HepG2 (cell line): ENCODE results near the gene TRAPPC4. TPM values are rescaled to one million over a fixed set of nuclear protein-coding genes. Genes with fewer than 3 reads are reported as not detected.

Experiments used
- ARID3A ChIP-seq: IDR thresholded peaks from 2 replicates; pipeline ENCODE4 v1.6.1; 2012; ENCODE audit warnings: low read depth, low read length, improper control_type of control experiment
- ELF4 ChIP-seq: sonication (generic); formaldehyde crosslinking; IDR thresholded peaks from 2 replicates; pipeline ENCODE4 v1.5.0; 2020; ENCODE audit warnings: missing genetic modification reagents, mild to moderate bottlenecking, moderate library complexity, borderline replicate concordance
- ERF ChIP-seq: IDR thresholded peaks from 2 replicates; pipeline ENCODE4 v1.6.1; 2018; ENCODE audit warnings: missing biosample characterization, missing genetic modification reagents
- HOXA7 ChIP-seq: sonication (generic); formaldehyde crosslinking; IDR thresholded peaks from 2 replicates; pipeline ENCODE4 v1.8.1; 2022; ENCODE audit warnings: mild to moderate bottlenecking, missing genetic modification reagents, moderate library complexity
- IRF2 ChIP-seq: IDR thresholded peaks from 2 replicates; pipeline ENCODE4 v1.6.1; 2018; ENCODE audit warnings: missing genetic modification reagents, missing compliant biosample characterization
- RBAK ChIP-seq: sonication (generic); formaldehyde crosslinking; IDR thresholded peaks from 2 replicates; pipeline ENCODE4 v1.5.1; 2020; ENCODE audit warnings: mild to moderate bottlenecking, missing genetic modification reagents
- RFX1 ChIP-seq: fragments of 450-650 bp; IDR thresholded peaks from 2 replicates; pipeline ENCODE4 v1.6.1; 2017
- SOX13 ChIP-seq, 3 experiments: fragments of 450-650 bp in 1 of 3; sonication (generic) in 1 of 3; formaldehyde crosslinking in 1 of 3; IDR thresholded peaks in 2 of 3; conservative IDR thresholded peaks in 1 of 3; 2 replicates each; pipeline versions ENCODE4 v1.5.0 to v1.6.1; 2016 to 2020; ENCODE audit warnings: antibody characterized with exemption in 1 of 3, mild to moderate bottlenecking in 1 of 3, missing compliant biosample characterization in 1 of 3, missing genetic modification reagents in 1 of 3, moderate library complexity in 1 of 3
- SP4 ChIP-seq: sonication (generic); formaldehyde crosslinking; IDR thresholded peaks from 2 replicates; pipeline ENCODE4 v1.8.1; 2023; ENCODE audit warnings: mild to moderate bottlenecking, missing genetic modification reagents
- STAG1 ChIP-seq: sonication (generic); formaldehyde crosslinking; IDR thresholded peaks from 2 replicates; pipeline ENCODE4 v1.4.0; 2020; ENCODE audit warnings: missing genetic modification reagents
- ZFP82 ChIP-seq: sonication (generic); formaldehyde crosslinking; IDR thresholded peaks from 2 replicates; pipeline ENCODE4 v1.5.1; 2020; ENCODE audit warnings: mild to moderate bottlenecking, missing genetic modification reagents, borderline replicate concordance
- ZNF383 ChIP-seq: sonication (generic); formaldehyde crosslinking; IDR thresholded peaks from 2 replicates; pipeline ENCODE4 v1.4.0; 2020; ENCODE audit warnings: missing genetic modification reagents, mild to moderate bottlenecking, borderline replicate concordance
- ZNF570 ChIP-seq: sonication (generic); formaldehyde crosslinking; IDR thresholded peaks from 2 replicates; pipeline ENCODE4 v1.4.0; 2020; ENCODE audit warnings: mild to moderate bottlenecking, missing genetic modification reagents, borderline replicate concordance
- polyA plus RNA-seq, 8 experiments: library from polyadenylated mRNA; depleted of rRNA in 3 of 8; stranded (reverse) in 7 of 8; unstranded in 1 of 8; fragments of >200 nt; fragmentation: Illumina TruSeq in 4 of 8; extraction: Trizol in 4 of 8; gene quantifications; 2 replicates each; pipeline versions ENCODE4 v1.2.1 to v1.2.3, GENCODE V29; 2011 to 2016; ENCODE audit warnings: low read depth in 4 of 8, missing spikeins in 1 of 8, mixed read lengths in 1 of 8; ENCODE audit not compliant: insufficient read depth in 1 of 8
- total RNA-seq, 5 experiments: library from RNA; depleted of rRNA; stranded (reverse); fragments of >200 nt; fragmentation: Illumina TruSeq; extraction: Trizol; gene quantifications; 2 replicates each; pipeline ENCODE4 v1.2.3, GENCODE V29; 2016; ENCODE audit warnings: low read depth in 1 of 5
- TF ChIP-seq, protein P1 (sequence below): fragments of 450-650 bp; IDR thresholded peaks from 2 replicates; pipeline ENCODE4 v1.6.1; 2017
- TF ChIP-seq, protein P2 (sequence below): sonication (generic); formaldehyde crosslinking; IDR thresholded peaks from 2 replicates; pipeline ENCODE4 v1.8.1; 2023; ENCODE audit warnings: missing genetic modification reagents, mild to moderate bottlenecking, borderline replicate concordance
- TF ChIP-seq, protein P3 (sequence below): sonication (generic); formaldehyde crosslinking; IDR thresholded peaks from 2 replicates; pipeline ENCODE4 v1.5.0; 2020; ENCODE audit warnings: mild to moderate bottlenecking, missing genetic modification reagents, moderate library complexity

Gene TRAPPC4
- total and polyA plus RNA-seq, 2 of the 13 experiments (the other 11 are each of a cell fraction or from before 2014, with no cell fraction given) = 97.4 to 140 TPM

GRCh38 chr11:119065369-119065768 lies 46.8 kb downstream of the TRAPPC4 start (continued):
- TF ChIP-seq ARID3A (no peak), STAG1 (CRISPR knock-in tag) (peak; percentile 38), ZNF383 (no peak), HOXA7 (no peak), SP4 (CRISPR knock-in tag) (no peak), ELF4 (CRISPR knock-in tag) (no peak), RBAK (CRISPR knock-in tag) (no peak), SOX13 (IDR thresholded peaks at IDR 0.05) (no peak), SOX13 (CRISPR knock-in tag; conservative IDR thresholded peaks at IDR 0.05 in 1 of 2, IDR thresholded peaks at IDR 0.05 in 1 of 2) (0 out of 4 replicates have a peak, but pooled peaks of 1 of the 2 experiments have one; percentile 4), RFX1 (no peak), IRF2 (CRISPR knock-in tag) (no peak), ZFP82 (no peak), ERF (CRISPR knock-in tag) (0 out of 2 replicates have a peak, but pooled peaks have one; percentile 26), ZNF570 (CRISPR knock-in tag) (no peak)
- TF ChIP-seq, protein P1, sequence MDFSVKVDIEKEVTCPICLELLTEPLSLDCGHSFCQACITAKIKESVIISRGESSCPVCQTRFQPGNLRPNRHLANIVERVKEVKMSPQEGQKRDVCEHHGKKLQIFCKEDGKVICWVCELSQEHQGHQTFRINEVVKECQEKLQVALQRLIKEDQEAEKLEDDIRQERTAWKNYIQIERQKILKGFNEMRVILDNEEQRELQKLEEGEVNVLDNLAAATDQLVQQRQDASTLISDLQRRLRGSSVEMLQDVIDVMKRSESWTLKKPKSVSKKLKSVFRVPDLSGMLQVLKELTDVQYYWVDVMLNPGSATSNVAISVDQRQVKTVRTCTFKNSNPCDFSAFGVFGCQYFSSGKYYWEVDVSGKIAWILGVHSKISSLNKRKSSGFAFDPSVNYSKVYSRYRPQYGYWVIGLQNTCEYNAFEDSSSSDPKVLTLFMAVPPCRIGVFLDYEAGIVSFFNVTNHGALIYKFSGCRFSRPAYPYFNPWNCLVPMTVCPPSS = no peak
- TF ChIP-seq, protein P2, sequence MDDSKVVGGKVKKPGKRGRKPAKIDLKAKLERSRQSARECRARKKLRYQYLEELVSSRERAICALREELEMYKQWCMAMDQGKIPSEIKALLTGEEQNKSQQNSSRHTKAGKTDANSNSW (CRISPR knock-in tag) = no peak
- TF ChIP-seq, protein P3, sequence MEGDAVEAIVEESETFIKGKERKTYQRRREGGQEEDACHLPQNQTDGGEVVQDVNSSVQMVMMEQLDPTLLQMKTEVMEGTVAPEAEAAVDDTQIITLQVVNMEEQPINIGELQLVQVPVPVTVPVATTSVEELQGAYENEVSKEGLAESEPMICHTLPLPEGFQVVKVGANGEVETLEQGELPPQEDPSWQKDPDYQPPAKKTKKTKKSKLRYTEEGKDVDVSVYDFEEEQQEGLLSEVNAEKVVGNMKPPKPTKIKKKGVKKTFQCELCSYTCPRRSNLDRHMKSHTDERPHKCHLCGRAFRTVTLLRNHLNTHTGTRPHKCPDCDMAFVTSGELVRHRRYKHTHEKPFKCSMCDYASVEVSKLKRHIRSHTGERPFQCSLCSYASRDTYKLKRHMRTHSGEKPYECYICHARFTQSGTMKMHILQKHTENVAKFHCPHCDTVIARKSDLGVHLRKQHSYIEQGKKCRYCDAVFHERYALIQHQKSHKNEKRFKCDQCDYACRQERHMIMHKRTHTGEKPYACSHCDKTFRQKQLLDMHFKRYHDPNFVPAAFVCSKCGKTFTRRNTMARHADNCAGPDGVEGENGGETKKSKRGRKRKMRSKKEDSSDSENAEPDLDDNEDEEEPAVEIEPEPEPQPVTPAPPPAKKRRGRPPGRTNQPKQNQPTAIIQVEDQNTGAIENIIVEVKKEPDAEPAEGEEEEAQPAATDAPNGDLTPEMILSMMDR (CRISPR knock-in tag) = peak; percentile 67
